Measurements from ENCODE around the gene CATSPER1. TPM values are rescaled to one million over a fixed set of nuclear protein-coding genes. Genes with fewer than 3 reads are reported as not detected.

CATSPER1 gene
- total RNA-seq, 1 experiment from 2014 or later = 2.4 TPM

DNA sequence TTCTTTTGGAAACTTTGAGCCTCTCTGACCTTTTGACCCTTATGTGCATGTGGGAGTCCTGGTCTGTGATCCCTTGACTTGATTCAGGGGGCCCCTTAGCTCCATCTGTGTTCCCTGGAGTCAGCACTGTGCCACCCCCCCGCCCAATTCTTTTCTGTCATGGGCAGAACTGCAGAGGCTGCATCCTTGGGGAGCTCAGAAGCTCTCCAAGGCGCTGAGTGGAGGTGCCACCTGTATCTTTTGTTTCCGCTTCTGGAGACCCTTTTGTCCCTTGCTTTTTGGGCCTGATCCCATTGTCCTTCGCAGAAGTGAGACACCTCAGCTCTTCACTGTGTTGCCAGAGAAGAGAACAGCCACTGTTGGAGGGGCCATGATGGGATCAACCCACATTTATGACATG lies 41.4 kb upstream of the CATSPER1 start:
- no peaks in the 10 kb centered on the region for H3K9me2 ChIP-seq (ENCODE audit: insufficient read depth)
- peaks cover 42 to 52% of the 10 kb centered on the region in 2 experiments for H3K36me3 ChIP-seq (ENCODE audit: control insufficient read depth in 1 of 2, insufficient read depth in 2 of 2, low read length in 2 of 2)
- H2AFZ ChIP-seq (ENCODE audit: low read depth, low read length, poor library complexity, severe bottlenecking) = no peak overlapping the region
- TF ChIP-seq EZH2 (IDR thresholded peaks at IDR 0.05) (no peak), EGR1 (IDR thresholded peaks at IDR 0.05; ENCODE audit: low read depth) (no peak), JUND (IDR thresholded peaks at IDR 0.05) (no peak), ZFX (IDR thresholded peaks at IDR 0.05) (no peak), CBX3 (IDR thresholded peaks at IDR 0.05; ENCODE audit: low read depth) (no peak)
- TF ChIP-seq, protein P1, sequence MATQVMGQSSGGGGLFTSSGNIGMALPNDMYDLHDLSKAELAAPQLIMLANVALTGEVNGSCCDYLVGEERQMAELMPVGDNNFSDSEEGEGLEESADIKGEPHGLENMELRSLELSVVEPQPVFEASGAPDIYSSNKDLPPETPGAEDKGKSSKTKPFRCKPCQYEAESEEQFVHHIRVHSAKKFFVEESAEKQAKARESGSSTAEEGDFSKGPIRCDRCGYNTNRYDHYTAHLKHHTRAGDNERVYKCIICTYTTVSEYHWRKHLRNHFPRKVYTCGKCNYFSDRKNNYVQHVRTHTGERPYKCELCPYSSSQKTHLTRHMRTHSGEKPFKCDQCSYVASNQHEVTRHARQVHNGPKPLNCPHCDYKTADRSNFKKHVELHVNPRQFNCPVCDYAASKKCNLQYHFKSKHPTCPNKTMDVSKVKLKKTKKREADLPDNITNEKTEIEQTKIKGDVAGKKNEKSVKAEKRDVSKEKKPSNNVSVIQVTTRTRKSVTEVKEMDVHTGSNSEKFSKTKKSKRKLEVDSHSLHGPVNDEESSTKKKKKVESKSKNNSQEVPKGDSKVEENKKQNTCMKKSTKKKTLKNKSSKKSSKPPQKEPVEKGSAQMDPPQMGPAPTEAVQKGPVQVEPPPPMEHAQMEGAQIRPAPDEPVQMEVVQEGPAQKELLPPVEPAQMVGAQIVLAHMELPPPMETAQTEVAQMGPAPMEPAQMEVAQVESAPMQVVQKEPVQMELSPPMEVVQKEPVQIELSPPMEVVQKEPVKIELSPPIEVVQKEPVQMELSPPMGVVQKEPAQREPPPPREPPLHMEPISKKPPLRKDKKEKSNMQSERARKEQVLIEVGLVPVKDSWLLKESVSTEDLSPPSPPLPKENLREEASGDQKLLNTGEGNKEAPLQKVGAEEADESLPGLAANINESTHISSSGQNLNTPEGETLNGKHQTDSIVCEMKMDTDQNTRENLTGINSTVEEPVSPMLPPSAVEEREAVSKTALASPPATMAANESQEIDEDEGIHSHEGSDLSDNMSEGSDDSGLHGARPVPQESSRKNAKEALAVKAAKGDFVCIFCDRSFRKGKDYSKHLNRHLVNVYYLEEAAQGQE (IDR thresholded peaks at IDR 0.05; ENCODE audit: low read depth) = no peak
- TF ChIP-seq, protein P2, sequence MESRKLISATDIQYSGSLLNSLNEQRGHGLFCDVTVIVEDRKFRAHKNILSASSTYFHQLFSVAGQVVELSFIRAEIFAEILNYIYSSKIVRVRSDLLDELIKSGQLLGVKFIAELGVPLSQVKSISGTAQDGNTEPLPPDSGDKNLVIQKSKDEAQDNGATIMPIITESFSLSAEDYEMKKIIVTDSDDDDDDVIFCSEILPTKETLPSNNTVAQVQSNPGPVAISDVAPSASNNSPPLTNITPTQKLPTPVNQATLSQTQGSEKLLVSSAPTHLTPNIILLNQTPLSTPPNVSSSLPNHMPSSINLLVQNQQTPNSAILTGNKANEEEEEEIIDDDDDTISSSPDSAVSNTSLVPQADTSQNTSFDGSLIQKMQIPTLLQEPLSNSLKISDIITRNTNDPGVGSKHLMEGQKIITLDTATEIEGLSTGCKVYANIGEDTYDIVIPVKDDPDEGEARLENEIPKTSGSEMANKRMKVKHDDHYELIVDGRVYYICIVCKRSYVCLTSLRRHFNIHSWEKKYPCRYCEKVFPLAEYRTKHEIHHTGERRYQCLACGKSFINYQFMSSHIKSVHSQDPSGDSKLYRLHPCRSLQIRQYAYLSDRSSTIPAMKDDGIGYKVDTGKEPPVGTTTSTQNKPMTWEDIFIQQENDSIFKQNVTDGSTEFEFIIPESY (IDR thresholded peaks at IDR 0.05; ENCODE audit: extremely low read depth, insufficient replicate concordance, low read length) = no peak
- intact Hi-C loops (cut with micrococcal nuclease) = loop anchor here (2.0 kb wide), 1 partner anchor 67 kb away; no protein-coding TSS in a partner anchor
- no peak overlapping the region for H3K27ac ChIP-seq (ENCODE audit: low read depth, low read length)
- no peak overlapping the region for H3K4me3 ChIP-seq (replicated peaks in 1 of 2; ENCODE audit: low read depth in 1 of 2, low read length in 2 of 2)
- no peaks in the 10 kb centered on the region for H3K9me3 ChIP-seq (ENCODE audit: control insufficient read depth in 1 of 2, insufficient read depth in 1 of 2, low read depth in 1 of 2, low read length in 2 of 2)
- H4K20me1 ChIP-seq (ENCODE audit: insufficient read depth) = peaks cover 5% of the 10 kb centered on the region; the same call in 1 of the 2 replicates
- no peak for DNase-seq (ENCODE audit: low read depth, low spot score)
- ChIA-PET RAD21 (ENCODE audit: low non-redundant PET in 1 of 2, low total read pairs in 2 of 2, uncharacterized antibody in 2 of 2, unreplicated experiment in 2 of 2) (interaction anchor here in 1 of 2 experiments (1.1 kb wide), 1 partner anchor 323 kb away, joined by 4 read pairs; no protein-coding TSS in a partner anchor), POLR2A (interaction anchor here (1.1 kb wide), 1 partner anchor 58 kb away, joined by 4 read pairs; no protein-coding TSS in a partner anchor), CTCF (interaction anchor here (0.8 to 2.0 kb wide), 10 partner anchors 9 to 193 kb away, joined by 3 to 11 read pairs (median 4); partner anchors contain the start of genes CCDC85B and SF3B2)
- no TSS peak for BruUV-seq (replicated peaks)
- no peak overlapping the region for H3K9ac ChIP-seq (ENCODE audit: low read length)
- H3K4me1 ChIP-seq (ENCODE audit: control insufficient read depth in 1 of 2, insufficient read depth in 2 of 2, low read length in 2 of 2) = peaks cover 10 to 21% of the 10 kb centered on the region in 2 experiments
- H3K4me2 ChIP-seq (ENCODE audit: low read length) = no peak overlapping the region
- no peaks in the 10 kb centered on the region for H3K27me3 ChIP-seq (ENCODE audit: insufficient read depth, low read length)
- ATAC-seq = no peak
- peaks cover 56% of the 10 kb centered on the region for H3K79me2 ChIP-seq (ENCODE audit: insufficient read depth, low read length)

Data from HCT116 (cell line).